Caco-2 (cell line): ENCODE measurements around the gene APMAP. TPM values are rescaled to one million over a fixed set of nuclear protein-coding genes. Genes with fewer than 3 reads are reported as not detected.

ENCODE experiments used
- BruUV-seq: library from RNA; stranded (reverse); fragments of 400-500 nt; replicated peaks from 2 replicates; lab custom pipeline; 2021; lab: Mats Ljungman, UMichigan
- CTCF ChIA-PET: fragments of 300-600 bp; sonication (Branson Sonifier 250); formaldehyde crosslinking; loops from one replicate; lab custom pipeline; 2022; ENCODE audit warnings: antibody characterized with exemption; lab: Charles Lee
- POLR2A ChIA-PET: fragments of 300-600 bp; sonication (Branson Sonifier 250); formaldehyde crosslinking; loops from one replicate; lab custom pipeline; 2022; ENCODE audit warnings: antibody characterized with exemption; lab: Charles Lee
- DNase-seq, 2 experiments: peaks; one replicate each; pipeline versions ENCODE4 v3.0.0 to v3.0.0-alpha.2; 2020 to 2022
- H3K27me3 ChIP-seq: replicated peaks from 2 replicates; pipeline ENCODE4 v1.6.0; 2011; ENCODE audit warnings: low read length; ENCODE audit not compliant: control insufficient read depth, insufficient read depth
- H3K36me3 ChIP-seq: 2 replicates; pipeline ENCODE4 v1.5.1; 2011; ENCODE audit warnings: low read length; ENCODE audit not compliant: control insufficient read depth, insufficient read depth
- H3K4me1 ChIP-seq: fragments of 250-450 bp; sonication (Bioruptor Pico); 2 replicates; pipeline ENCODE4 v1.5.1; 2020; ENCODE audit warnings: mild to moderate bottlenecking
- H3K4me3 ChIP-seq: 2 replicates; pipeline ENCODE4 v1.5.1; 2011; ENCODE audit warnings: low read depth, mild to moderate bottlenecking, control low read depth, low read length
- H3K9me3 ChIP-seq: fragments of 250-450 bp; sonication (Bioruptor Pico); 2 replicates; pipeline ENCODE4 v1.5.1; 2020; ENCODE audit warnings: mild to moderate bottlenecking, moderate library complexity
- H3K27ac Mint-ChIP-seq: one replicate; pipeline ENCODE4 v1.8.0; 2022; ENCODE audit warnings: mixed read lengths; ENCODE audit not compliant: unreplicated experiment
- H3K27me3 Mint-ChIP-seq: one replicate; pipeline ENCODE4 v1.8.0; 2022; ENCODE audit warnings: mixed read lengths; ENCODE audit not compliant: insufficient read depth, unreplicated experiment
- H3K36me3 Mint-ChIP-seq: one replicate; pipeline ENCODE4 v1.8.0; 2022; ENCODE audit warnings: mild to moderate bottlenecking, mixed read lengths; ENCODE audit not compliant: insufficient read depth, unreplicated experiment
- H3K4me1 Mint-ChIP-seq: one replicate; pipeline ENCODE4 v1.8.0; 2022; ENCODE audit warnings: low read depth, mixed read lengths; ENCODE audit not compliant: unreplicated experiment
- H3K4me3 Mint-ChIP-seq: one replicate; pipeline ENCODE4 v1.8.0; 2022; ENCODE audit warnings: mild to moderate bottlenecking, moderate library complexity, mixed read lengths; ENCODE audit not compliant: unreplicated experiment
- H3K9me3 Mint-ChIP-seq: one replicate; pipeline ENCODE4 v1.8.0; 2022; ENCODE audit warnings: mixed read lengths; ENCODE audit not compliant: unreplicated experiment
- intact Hi-C: fragments of 100-400 bp; cut with micrococcal nuclease; formaldehyde crosslinking; loops from one replicate; pipeline ENCODE4 v1.10.0; 2022; ENCODE audit not compliant: unreplicated experiment
- total RNA-seq: library from RNA; stranded (reverse); gene quantifications from 2 replicates; pipeline ENCODE4 v1.2.3, GENCODE V29; 2022
- TF ChIP-seq, protein P1 (sequence below), 2 experiments: fragments of 200-600 bp in 1 of 2; IDR thresholded peaks; 1 replicate in 1 of 2; 2 replicates in 1 of 2; pipeline versions ENCODE4 v1.5.1 to v1.8.0; 2011 to 2022; ENCODE audit warnings: antibody characterized with exemption in 1 of 2, control low read depth in 1 of 2, inconsistent platforms in 1 of 2, low read depth in 1 of 2, low read length in 1 of 2, mild to moderate bottlenecking in 1 of 2, moderate library complexity in 1 of 2; ENCODE audit not compliant: insufficient read depth in 1 of 2, severe bottlenecking in 1 of 2, unreplicated experiment in 1 of 2

The APMAP gene
- total RNA-seq, 1 experiment from 2014 or later: 138 TPM

DNA sequence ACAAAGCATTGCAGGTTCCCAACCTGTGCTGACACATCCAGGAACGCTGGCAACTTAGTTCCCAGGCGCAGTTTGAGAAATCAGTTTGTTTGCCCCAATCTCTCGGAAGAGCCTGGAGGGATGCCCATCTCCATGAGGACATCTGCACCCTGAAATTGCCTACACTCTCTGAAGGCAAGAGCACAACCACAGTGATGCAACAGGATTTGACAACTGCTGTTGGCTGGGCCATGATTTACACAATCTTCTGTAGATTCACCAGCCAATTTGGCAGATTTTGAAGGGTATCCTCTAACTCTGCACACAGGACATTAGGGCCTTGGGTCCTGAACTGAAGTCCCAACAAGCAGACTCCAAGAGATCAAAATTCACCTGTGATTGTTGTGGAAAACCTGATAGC lies 3.4 kb downstream of the APMAP start:
- Histone ChIP-seq H3K9me3 (no peaks in the 10 kb centered on the region), H3K27me3 (no peaks in the 10 kb centered on the region), H3K36me3 (no peaks in the 10 kb centered on the region), H3K4me3 (no peak overlapping the region), H3K4me1 (peaks cover 22% of the 10 kb centered on the region)
- ChIA-PET CTCF (no interaction called here), POLR2A (no interaction called here)
- Mint-ChIP-seq H3K4me1 (peaks cover 27% of the 10 kb centered on the region), H3K9me3 (no peaks in the 10 kb centered on the region), H3K27ac (peak overlapping the region; percentile 46), H3K27me3 (no peaks in the 10 kb centered on the region), H3K36me3 (peaks cover 24% of the 10 kb centered on the region), H3K4me3 (no peak overlapping the region)
- DNase-seq: no peak
- no TSS peak for BruUV-seq
- intact Hi-C loops: no loop called here
- TF ChIP-seq, protein P1, sequence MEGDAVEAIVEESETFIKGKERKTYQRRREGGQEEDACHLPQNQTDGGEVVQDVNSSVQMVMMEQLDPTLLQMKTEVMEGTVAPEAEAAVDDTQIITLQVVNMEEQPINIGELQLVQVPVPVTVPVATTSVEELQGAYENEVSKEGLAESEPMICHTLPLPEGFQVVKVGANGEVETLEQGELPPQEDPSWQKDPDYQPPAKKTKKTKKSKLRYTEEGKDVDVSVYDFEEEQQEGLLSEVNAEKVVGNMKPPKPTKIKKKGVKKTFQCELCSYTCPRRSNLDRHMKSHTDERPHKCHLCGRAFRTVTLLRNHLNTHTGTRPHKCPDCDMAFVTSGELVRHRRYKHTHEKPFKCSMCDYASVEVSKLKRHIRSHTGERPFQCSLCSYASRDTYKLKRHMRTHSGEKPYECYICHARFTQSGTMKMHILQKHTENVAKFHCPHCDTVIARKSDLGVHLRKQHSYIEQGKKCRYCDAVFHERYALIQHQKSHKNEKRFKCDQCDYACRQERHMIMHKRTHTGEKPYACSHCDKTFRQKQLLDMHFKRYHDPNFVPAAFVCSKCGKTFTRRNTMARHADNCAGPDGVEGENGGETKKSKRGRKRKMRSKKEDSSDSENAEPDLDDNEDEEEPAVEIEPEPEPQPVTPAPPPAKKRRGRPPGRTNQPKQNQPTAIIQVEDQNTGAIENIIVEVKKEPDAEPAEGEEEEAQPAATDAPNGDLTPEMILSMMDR (IDR thresholded peaks at IDR 0.05; ENCODE audit: insufficient read depth in 1 of 2, low read depth in 1 of 2, low read length in 1 of 2, severe bottlenecking in 1 of 2, unreplicated experiment in 1 of 2): no peak

DNA sequence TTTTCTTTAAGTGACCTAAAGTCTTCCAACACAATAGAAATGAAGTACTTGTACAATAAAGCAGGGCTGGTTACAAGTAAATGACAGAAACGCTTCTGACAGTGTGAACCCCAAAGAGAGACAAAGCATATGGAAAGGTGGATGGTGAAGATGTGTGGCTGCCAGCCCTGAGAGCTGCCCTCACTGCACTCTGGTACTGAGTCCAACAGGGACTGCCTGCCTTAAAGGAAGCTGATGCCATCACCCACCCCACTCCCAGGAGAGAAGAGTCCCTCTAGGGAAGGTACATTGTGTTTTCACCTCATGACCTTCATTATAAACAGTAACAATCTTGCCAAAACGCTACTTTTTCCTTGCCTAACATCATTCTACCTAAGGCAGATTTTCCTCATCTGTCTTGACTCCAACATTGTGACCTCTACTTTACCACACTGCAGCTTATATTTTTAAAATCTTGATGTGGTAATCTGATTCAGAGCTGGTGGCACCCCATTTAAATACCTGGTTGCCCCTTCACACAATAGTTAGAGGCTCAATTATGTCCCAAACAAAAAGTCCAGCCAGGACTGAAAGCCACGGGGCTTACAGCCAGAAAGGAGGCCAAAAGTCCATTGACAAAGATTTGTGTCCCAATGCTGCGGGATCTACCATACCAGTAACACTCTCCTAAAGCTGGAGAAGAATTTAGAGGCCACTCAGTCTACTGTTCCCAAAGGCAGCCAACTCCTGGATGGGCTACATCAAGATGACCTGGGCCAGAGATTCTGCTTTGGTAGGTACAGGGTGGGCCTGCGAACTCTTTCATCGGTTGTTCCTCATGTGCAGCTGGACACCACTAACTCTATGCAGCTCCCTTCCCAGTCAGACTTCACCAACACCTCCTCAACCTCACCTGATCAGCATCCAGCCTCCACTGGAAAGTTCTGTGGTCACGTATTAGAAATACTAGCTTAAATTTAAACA lies 4.4 kb downstream of the APMAP start:
- H3K4me1 Mint-ChIP-seq: peaks cover 17% of the 10 kb centered on the region
- H3K9me3 Mint-ChIP-seq: no peaks in the 10 kb centered on the region
- no peaks in the 10 kb centered on the region for H3K27me3 Mint-ChIP-seq
- no TSS peak for BruUV-seq
- TF ChIP-seq, protein P1 (IDR thresholded peaks at IDR 0.05; ENCODE audit: insufficient read depth in 1 of 2, low read depth in 1 of 2, low read length in 1 of 2, severe bottlenecking in 1 of 2, unreplicated experiment in 1 of 2): no peak
- H3K4me3 Mint-ChIP-seq: no peak overlapping the region
- DNase-seq: peak in 1 of 2 experiments; percentile 14
- peaks cover 12% of the 10 kb centered on the region for H3K4me1 ChIP-seq
- no peak overlapping the region for H3K4me3 ChIP-seq
- H3K36me3 ChIP-seq: no peaks in the 10 kb centered on the region
- H3K9me3 ChIP-seq: no peaks in the 10 kb centered on the region
- ChIA-PET POLR2A (no interaction called here), CTCF (no interaction called here)
- intact Hi-C loops: no loop called here
- no peaks in the 10 kb centered on the region for H3K27me3 ChIP-seq
- H3K27ac Mint-ChIP-seq: no peak overlapping the region
- H3K36me3 Mint-ChIP-seq: peaks cover 32% of the 10 kb centered on the region

DNA sequence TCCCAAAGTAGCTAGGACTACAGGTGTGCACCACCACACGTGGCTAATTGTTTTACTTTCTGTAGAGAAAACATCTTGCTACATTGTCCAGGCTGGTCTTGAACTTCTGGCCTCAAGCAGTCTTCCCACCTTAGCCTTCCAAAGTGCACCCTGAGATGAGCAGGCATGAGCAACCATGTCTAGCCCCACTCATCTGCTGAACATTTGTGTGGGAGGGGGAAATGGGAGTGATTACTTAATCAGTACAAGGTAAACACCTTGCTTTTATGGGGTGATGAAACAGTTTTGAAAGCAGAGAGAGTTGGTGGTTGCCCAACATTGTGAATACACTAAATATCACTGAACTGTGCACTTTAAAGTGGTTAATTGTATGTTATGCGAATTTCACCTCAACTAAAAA lies 5.3 kb downstream of the APMAP start:
- no peaks in the 10 kb centered on the region for H3K36me3 ChIP-seq
- POLR2A ChIA-PET: no interaction called here
- peaks cover 33% of the 10 kb centered on the region for H3K36me3 Mint-ChIP-seq
- peaks cover 16% of the 10 kb centered on the region for H3K4me1 Mint-ChIP-seq
- no peaks in the 10 kb centered on the region for H3K9me3 ChIP-seq
- no peak overlapping the region for H3K4me3 ChIP-seq
- no peak overlapping the region for H3K27ac Mint-ChIP-seq
- intact Hi-C loops: no loop called here
- no peaks in the 10 kb centered on the region for H3K27me3 ChIP-seq
- CTCF ChIA-PET: no interaction called here
- no peak overlapping the region for H3K4me3 Mint-ChIP-seq
- BruUV-seq: no TSS peak
- no peak for DNase-seq
- TF ChIP-seq, protein P1 (IDR thresholded peaks at IDR 0.05; ENCODE audit: insufficient read depth in 1 of 2, low read depth in 1 of 2, low read length in 1 of 2, severe bottlenecking in 1 of 2, unreplicated experiment in 1 of 2): no peak
- no peaks in the 10 kb centered on the region for H3K9me3 Mint-ChIP-seq
- no peaks in the 10 kb centered on the region for H3K27me3 Mint-ChIP-seq
- peaks cover 12% of the 10 kb centered on the region; the same call in 1 of the 2 replicates for H3K4me1 ChIP-seq
